GM21737 (cell line): ENCODE results near the gene LPP.

Source experiments
- ATAC-seq: cut with Tn5 transposase; IDR thresholded peaks from one replicate; pipeline ENCODE4 v1.9.1; 2021; ENCODE audit warnings: mild to moderate bottlenecking, moderate library complexity; ENCODE audit not compliant: unreplicated experiment

LPP gene

GRCh38 chr3:188134856-188135255, 19.1 kb upstream of the LPP start:
- ATAC-seq: no peak

- ATAC-seq: no peak
These were observed 18.7 kb upstream of the LPP start for GRCh38 chr3:188135271-188135670.

- no peak for ATAC-seq
These were observed 16.9 kb upstream of the LPP start for GRCh38 chr3:188137051-188137450.

- no peak for ATAC-seq
These were observed 14.5 kb upstream of the LPP start for GRCh38 chr3:188139466-188139865.

GRCh38 chr3:188146219-188146618, 7.7 kb upstream of the LPP start:
- no peak for ATAC-seq

GRCh38 chr3:188147782-188148181, 6.2 kb upstream of the LPP start:
- no peak for ATAC-seq

- ATAC-seq: no peak
These were observed 5.6 kb upstream of the LPP start for GRCh38 chr3:188148318-188148717.

GRCh38 chr3:188149587-188149986, 4.4 kb upstream of the LPP start:
- no peak for ATAC-seq

GRCh38 chr3:188150982-188151381, 3.0 kb upstream of the LPP start:
- no peak for ATAC-seq

- no peak for ATAC-seq
These were observed 2.5 kb upstream of the LPP start for GRCh38 chr3:188151438-188151837.

- ATAC-seq: no peak
These were observed 1.1 kb upstream of the LPP start for GRCh38 chr3:188152660-188153436.

- ATAC-seq: peak; percentile 28
These were observed 432 bp upstream of the LPP start for GRCh38 chr3:188153437-188154013.

- no peak for ATAC-seq
These were observed 1.0 kb downstream of the LPP start for GRCh38 chr3:188154809-188155574.

- ATAC-seq: no peak
These were observed 2.1 kb downstream of the LPP start for GRCh38 chr3:188156056-188156455.

- no peak for ATAC-seq
These were observed 3.5 kb downstream of the LPP start for GRCh38 chr3:188157407-188157806.

GRCh38 chr3:188157971-188158370, 4.0 kb downstream of the LPP start:
- ATAC-seq: no peak

GRCh38 chr3:188158731-188159310, 4.9 kb downstream of the LPP start:
- ATAC-seq: no peak

GRCh38 chr3:188160751-188161150, 6.8 kb downstream of the LPP start:
- ATAC-seq: no peak

GRCh38 chr3:188164248-188164687, 10.3 kb downstream of the LPP start:
- no peak for ATAC-seq

- ATAC-seq: no peak
These were observed 11.6 kb downstream of the LPP start for GRCh38 chr3:188165596-188165995.

- no peak for ATAC-seq
These were observed 12.5 kb downstream of the LPP start for GRCh38 chr3:188166441-188166840.

- no peak for ATAC-seq
These were observed 14.2 kb downstream of the LPP start for GRCh38 chr3:188168186-188168585.
